Cerebellar cortex (tissue), 1 donor: ENCODE measurements around the gene SPINK6.

Experiments used
- DNase-seq: peaks from one replicate; pipeline ENCODE4 v3.0.0-alpha.2; 2015; ENCODE audit warnings: low spot score

The SPINK6 gene

DNA sequence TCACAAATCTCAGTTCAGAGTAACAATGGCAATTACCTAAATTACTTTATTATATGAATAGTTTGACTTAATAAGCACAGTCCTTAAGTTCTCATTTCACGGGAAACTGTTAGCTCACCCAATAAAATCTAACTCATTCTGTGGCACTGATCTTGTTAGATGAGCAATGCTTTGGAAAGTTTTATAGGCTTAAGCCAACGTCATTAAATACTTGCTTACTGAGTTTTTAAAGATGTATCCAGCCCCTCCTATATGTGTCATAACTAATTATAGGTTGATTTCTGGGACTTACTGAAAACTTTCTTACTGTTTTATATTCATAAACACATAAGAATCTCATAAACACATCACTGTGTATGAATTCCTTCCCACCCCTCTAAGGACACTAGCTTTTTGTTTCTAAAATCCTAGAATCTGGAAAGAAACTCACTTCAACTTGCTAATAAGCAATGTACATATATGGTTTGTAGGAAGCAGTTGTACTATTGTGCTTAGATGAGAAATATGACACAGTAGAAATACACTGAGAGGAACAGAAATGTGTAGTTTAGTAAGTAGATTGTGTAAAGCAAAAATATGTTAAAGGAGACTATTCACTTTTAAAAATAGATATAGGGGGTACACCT is 21.4 kb downstream of the SPINK6 start:
- no peak for DNase-seq

DNA sequence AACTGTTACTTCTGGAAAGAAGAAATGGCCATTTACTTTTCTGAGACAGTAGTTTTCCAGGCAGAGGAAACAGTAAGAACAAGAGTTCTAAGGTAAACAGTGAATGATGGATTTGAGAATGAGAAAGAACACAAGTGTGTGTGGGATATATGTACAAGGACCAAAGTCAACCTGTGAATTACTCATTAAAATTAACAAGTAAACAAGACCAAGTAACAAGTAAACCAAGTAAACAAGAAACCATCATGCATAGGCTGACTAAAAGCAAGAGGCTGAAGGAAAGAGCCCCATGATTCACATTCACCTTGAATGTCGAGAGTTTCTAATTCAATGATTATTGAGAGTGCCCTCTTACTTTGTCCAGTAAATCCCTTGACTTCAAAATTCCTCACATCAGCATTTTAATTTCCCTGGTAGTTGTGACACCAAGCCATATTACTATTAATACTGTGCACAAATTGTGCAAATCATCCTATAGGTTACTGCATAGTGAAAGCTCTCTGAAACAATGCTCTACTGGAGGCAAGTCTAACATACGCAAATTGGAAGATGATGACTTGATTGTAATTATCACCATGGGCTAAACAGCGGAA is 25.6 kb downstream of the SPINK6 start:
- no peak for DNase-seq

DNA sequence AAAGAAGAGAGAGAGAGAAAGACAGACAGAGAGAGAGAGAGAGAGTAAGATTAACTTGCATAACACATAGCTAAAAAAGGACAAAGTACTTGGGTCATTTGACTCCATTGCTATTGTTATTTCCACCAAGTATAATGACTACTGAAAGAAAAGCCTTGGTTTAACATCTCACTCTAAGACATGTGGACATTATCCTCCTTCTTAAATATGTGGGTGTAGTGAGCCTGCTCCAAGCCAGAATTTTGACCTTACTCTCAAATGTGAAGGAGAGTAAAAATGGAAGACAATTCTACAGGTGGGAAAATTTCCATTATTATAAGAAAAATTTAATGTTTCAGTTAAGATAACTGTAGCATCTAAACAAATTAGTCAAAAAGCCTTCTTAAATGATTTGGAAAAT is 27.0 kb downstream of the SPINK6 start:
- DNase-seq = no peak

GRCh38 chr5:148230240-148230639 is 27.4 kb downstream of the SPINK6 start:
- no peak for DNase-seq

DNA sequence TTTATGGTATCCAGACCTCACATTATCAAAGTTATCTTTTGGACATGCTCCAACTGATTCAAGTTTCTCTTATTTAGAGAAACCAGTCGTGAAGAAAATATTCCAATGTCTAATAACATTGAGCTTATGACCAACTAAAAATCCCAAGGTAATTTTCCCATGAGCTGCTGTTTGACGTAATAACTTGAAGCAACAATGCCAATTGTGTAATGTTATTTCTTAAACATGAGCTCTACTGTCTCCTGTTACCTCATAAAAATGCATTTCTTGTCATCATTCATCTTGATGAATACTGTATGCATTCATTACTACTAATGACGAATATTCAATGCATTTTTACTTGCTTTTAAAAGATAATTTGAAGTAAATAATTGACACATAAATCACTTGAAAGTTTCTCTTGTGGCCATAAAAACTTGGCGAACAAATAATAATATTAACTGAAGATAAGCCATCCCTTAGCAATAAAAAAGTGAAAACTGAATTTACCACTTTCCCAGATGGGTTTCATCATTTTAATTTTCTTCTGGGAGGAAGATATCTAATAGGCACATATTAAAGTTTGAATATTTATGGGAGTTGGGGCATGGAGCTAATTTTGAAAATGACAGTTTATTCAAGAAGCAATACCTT is 35.1 kb downstream of the SPINK6 start:
- DNase-seq = no peak

GRCh38 chr5:148238418-148238794 is 35.6 kb downstream of the SPINK6 start, which contains the start of gene MARCOL:
Gene MARCOL (plus strand): TSS chr5:148238525. CDS start chr5:148238598, 73 bp downstream.
- no peak for DNase-seq

DNA sequence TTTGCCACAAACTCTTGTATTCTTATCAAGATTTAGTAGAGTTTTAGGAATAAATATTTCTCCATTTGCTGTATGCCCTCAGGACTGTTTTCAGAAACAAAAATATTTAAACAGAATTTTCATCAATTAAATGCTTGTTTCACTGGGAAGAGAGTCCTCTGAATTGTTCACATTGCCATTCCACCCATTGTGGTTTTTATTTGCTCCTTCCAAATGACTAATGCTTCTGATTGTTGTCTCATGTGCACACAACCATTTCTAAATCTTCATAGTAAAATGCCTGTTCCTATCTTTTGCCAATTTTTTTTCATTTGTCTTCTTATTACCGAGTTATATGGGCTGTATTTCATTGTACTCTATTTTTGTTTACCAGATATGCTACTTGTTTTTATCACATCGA is 46.1 kb downstream of the SPINK6 start:
- no peak for DNase-seq

DNA sequence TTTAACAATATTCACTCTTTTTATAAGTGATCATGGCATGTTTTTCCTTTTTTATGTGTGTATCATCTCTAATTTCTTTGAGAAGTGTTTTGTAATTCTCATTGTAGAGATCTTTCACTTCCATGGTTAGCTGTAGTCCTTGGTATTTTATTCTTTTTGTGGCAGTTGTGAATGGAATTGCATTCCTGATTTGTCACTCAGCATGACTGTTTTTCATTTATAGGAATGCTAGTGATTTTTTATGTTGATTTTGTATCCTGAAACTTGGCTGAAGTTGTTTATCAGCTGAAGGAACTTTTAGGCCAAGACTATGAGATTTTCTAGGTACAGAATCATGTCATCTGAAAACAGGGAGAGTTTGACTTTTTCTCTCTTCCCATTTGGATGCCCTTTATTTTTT is 52.6 kb downstream of the SPINK6 start:
- no peak for DNase-seq

- no peak for DNase-seq
Measured at GRCh38 chr5:148259288-148259687, 56.4 kb downstream of the SPINK6 start.

DNA sequence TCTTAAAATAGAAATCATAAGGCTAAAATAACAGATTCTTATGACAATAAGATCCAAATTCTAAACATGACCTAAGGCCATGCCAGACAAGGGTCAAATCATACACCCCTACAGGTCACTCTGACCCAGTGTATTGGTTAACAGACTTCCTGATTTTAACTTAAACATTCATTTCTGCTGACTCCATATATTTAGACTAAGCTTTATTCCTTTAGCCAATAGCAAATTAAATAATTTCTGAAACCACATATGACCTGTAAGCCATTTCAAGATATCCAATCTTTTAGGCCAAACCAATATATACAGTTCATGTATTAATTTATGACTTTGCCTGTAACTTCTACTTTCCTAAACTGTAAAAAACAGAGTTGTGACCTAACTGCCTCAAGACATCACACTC is 58.4 kb downstream of the SPINK6 start:
- DNase-seq = no peak
